IMR-90 (cell line): ENCODE results near the gene MINDY2. TPM values are rescaled to one million over a fixed set of nuclear protein-coding genes. Genes with fewer than 3 reads are reported as not detected.

Source experiments
- ATAC-seq: fragments of 200-7000 bp; cut with Tn5 transposase; 2 replicates; pipeline ENCODE4 v1.9.1; 2020; ENCODE audit warnings: low read depth, mild to moderate bottlenecking, moderate library complexity
- BruUV-seq: library from RNA; stranded (reverse); fragments of 400-500 nt; replicated peaks from 2 replicates; lab custom pipeline; 2021; lab: Mats Ljungman, UMichigan
- CTCF ChIA-PET: fragments of 300-600 bp; formaldehyde crosslinking; extraction: SDS; loops from one replicate; lab custom pipeline; 2021; ENCODE audit warnings: antibody characterized with exemption; lab: Yijun Ruan, JAX
- POLR2A ChIA-PET: fragments of 300-600 bp; sonication (Branson Sonifier 250); formaldehyde crosslinking; loops from one replicate; lab custom pipeline; 2022; ENCODE audit warnings: antibody characterized with exemption; ENCODE audit not compliant: unreplicated experiment; lab: Charles Lee
- DNase-seq: peaks from one replicate; pipeline ENCODE4 v3.0.0; 2013
- H2AFZ ChIP-seq: replicated peaks from 2 replicates; pipeline ENCODE3; 2013; ENCODE audit warnings: low read length, mild to moderate bottlenecking; ENCODE audit not compliant: poor library complexity
- H2AK5ac ChIP-seq: 2 replicates; pipeline ENCODE4 v1.6.1; 2013; ENCODE audit warnings: low read depth, low read length, inconsistent platforms
- H2AK9ac ChIP-seq: replicated peaks from 2 replicates; pipeline ENCODE3; 2013; ENCODE audit warnings: mild to moderate bottlenecking, low read depth, low read length, moderate library complexity; ENCODE audit not compliant: poor library complexity
- H2BK120ac ChIP-seq: 2 replicates; pipeline ENCODE4 v1.6.1; 2013; ENCODE audit warnings: low read depth, low read length, inconsistent platforms
- H2BK15ac ChIP-seq: 3 replicates; pipeline ENCODE4 v1.6.1; 2013; ENCODE audit warnings: low read depth, low read length, inconsistent platforms
- H2BK20ac ChIP-seq: 2 replicates; pipeline ENCODE4 v1.6.1; 2013; ENCODE audit warnings: low read depth, mild to moderate bottlenecking, inconsistent platforms, low read length, moderate library complexity
- H2BK5ac ChIP-seq: 2 replicates; pipeline ENCODE4 v1.6.1; 2013; ENCODE audit warnings: mild to moderate bottlenecking, low read depth, low read length, inconsistent platforms; ENCODE audit not compliant: poor library complexity, severe bottlenecking
- H3K14ac ChIP-seq: replicated peaks from 2 replicates; pipeline ENCODE4 v1.6.1; 2013; ENCODE audit warnings: low read depth, low read length, inconsistent platforms
- H3K18ac ChIP-seq: 2 replicates; pipeline ENCODE4 v1.6.1; 2013; ENCODE audit warnings: low read depth, low read length, control low read depth
- H3K23ac ChIP-seq: 2 replicates; pipeline ENCODE4 v1.6.1; 2013; ENCODE audit warnings: low read depth, low read length, inconsistent platforms
- H3K27ac ChIP-seq: 2 replicates; pipeline ENCODE4 v1.5.1; 2013; ENCODE audit warnings: mild to moderate bottlenecking, control low read depth, low read length; ENCODE audit not compliant: insufficient read depth
- H3K27me3 ChIP-seq: 2 replicates; pipeline ENCODE4 v1.6.1; 2013; ENCODE audit warnings: low read length; ENCODE audit not compliant: control insufficient read depth, insufficient read depth
- H3K36me3 ChIP-seq: 2 replicates; pipeline ENCODE4 v1.6.1; 2013; ENCODE audit warnings: low read length, mixed read lengths; ENCODE audit not compliant: control insufficient read depth, insufficient read depth
- H3K4ac ChIP-seq: 2 replicates; pipeline ENCODE4 v1.6.1; 2013; ENCODE audit warnings: low read depth, low read length, inconsistent platforms
- H3K4me1 ChIP-seq: 2 replicates; pipeline ENCODE4 v1.6.1; 2013; ENCODE audit warnings: low read length, mixed read lengths; ENCODE audit not compliant: control insufficient read depth, insufficient read depth
- H3K4me2 ChIP-seq: 2 replicates; pipeline ENCODE4 v1.6.1; 2013; ENCODE audit warnings: low read depth, mild to moderate bottlenecking, control low read depth, low read length, moderate library complexity
- H3K4me3 ChIP-seq: 2 replicates; pipeline ENCODE4 v1.5.1; 2013; ENCODE audit warnings: low read depth, mild to moderate bottlenecking, control low read depth, low read length, moderate library complexity; ENCODE audit not compliant: insufficient read depth
- H3K56ac ChIP-seq: 2 replicates; pipeline ENCODE4 v1.6.1; 2013; ENCODE audit warnings: low read length, inconsistent platforms; ENCODE audit not compliant: insufficient read depth; ENCODE audit errors: extremely low read depth
- H3K79me1 ChIP-seq, 2 experiments: 2 replicates each; pipeline ENCODE4 v1.6.1; 2013; ENCODE audit warnings: low read length in 2 of 2, inconsistent platforms in 1 of 2, low read depth in 1 of 2
- H3K9ac ChIP-seq: 2 replicates; pipeline ENCODE4 v1.6.1; 2013; ENCODE audit warnings: low read depth, low read length, control low read depth
- H3K9me1 ChIP-seq: 2 replicates; pipeline ENCODE4 v1.6.1; 2013; ENCODE audit warnings: low read length, inconsistent platforms; ENCODE audit not compliant: insufficient read depth
- H3K9me3 ChIP-seq: 2 replicates; pipeline ENCODE4 v1.6.1; 2013; ENCODE audit warnings: low read length; ENCODE audit not compliant: control insufficient read depth, insufficient read depth
- H4K20me1 ChIP-seq: 2 replicates; pipeline ENCODE4 v1.6.1; 2013; ENCODE audit warnings: low read length, inconsistent platforms; ENCODE audit not compliant: insufficient read depth
- H4K5ac ChIP-seq: 2 replicates; pipeline ENCODE4 v1.6.1; 2013; ENCODE audit warnings: mild to moderate bottlenecking, low read depth, low read length, control low read depth
- H4K8ac ChIP-seq, 2 experiments: 2 replicates each; pipeline ENCODE4 v1.6.1; 2013; ENCODE audit warnings: low read depth in 2 of 2, low read length in 2 of 2, control low read depth in 1 of 2, inconsistent platforms in 1 of 2
- H4K91ac ChIP-seq: 2 replicates; pipeline ENCODE4 v1.6.1; 2013; ENCODE audit warnings: low read depth, low read length, inconsistent platforms; ENCODE audit not compliant: insufficient read depth
- BHLHE40 ChIP-seq: fragments of 150-350 bp; IDR thresholded peaks from 2 replicates; pipeline ENCODE4 v1.6.1; 2016; ENCODE audit warnings: mild to moderate bottlenecking, low read depth, low read length
- CEBPB ChIP-seq: IDR thresholded peaks from 2 replicates; pipeline ENCODE4 v1.6.1; 2012; ENCODE audit warnings: low read depth, low read length, improper control_type of control experiment
- CHD1 ChIP-seq: IDR thresholded peaks from 2 replicates; pipeline ENCODE4 v1.6.1; 2012; ENCODE audit warnings: low read depth, low read length, improper control_type of control experiment
- FOS ChIP-seq: fragments of 150-350 bp; IDR thresholded peaks from 2 replicates; pipeline ENCODE4 v1.6.1; 2016; ENCODE audit warnings: low read depth, low read length
- MAFK ChIP-seq: IDR thresholded peaks from 2 replicates; pipeline ENCODE4 v1.6.1; 2012; ENCODE audit warnings: low read depth, low read length, improper control_type of control experiment
- MAZ ChIP-seq: IDR thresholded peaks from 2 replicates; pipeline ENCODE4 v1.6.1; 2012; ENCODE audit warnings: low read depth, mild to moderate bottlenecking, low read length, improper control_type of control experiment, moderate library complexity, borderline replicate concordance
- MXI1 ChIP-seq: IDR thresholded peaks from 2 replicates; pipeline ENCODE4 v1.6.1; 2012; ENCODE audit warnings: low read depth, mild to moderate bottlenecking, low read length, moderate library complexity, borderline replicate concordance
- NFE2L2 ChIP-seq: fragments of 150-350 bp; IDR thresholded peaks from 2 replicates; pipeline ENCODE4 v1.6.1; 2016; ENCODE audit warnings: low read depth, mild to moderate bottlenecking, low read length
- POLR2A ChIP-seq: IDR thresholded peaks from 2 replicates; pipeline ENCODE4 v1.6.1; 2012; ENCODE audit warnings: mild to moderate bottlenecking, low read depth, low read length
- RAD21 ChIP-seq: IDR thresholded peaks from 2 replicates; pipeline ENCODE4 v1.6.1; 2012; ENCODE audit warnings: low read length, improper control_type of control experiment
- RCOR1 ChIP-seq: IDR thresholded peaks from 2 replicates; pipeline ENCODE4 v1.6.1; 2012; ENCODE audit warnings: mild to moderate bottlenecking, low read length, improper control_type of control experiment; ENCODE audit not compliant: insufficient replicate concordance
- RFX5 ChIP-seq: IDR thresholded peaks from 2 replicates; pipeline ENCODE4 v1.8.0; 2012; ENCODE audit warnings: low read depth, mild to moderate bottlenecking, low read length, moderate library complexity
- SMC3 ChIP-seq: fragments of 150-350 bp; IDR thresholded peaks from 2 replicates; pipeline ENCODE4 v1.6.1; 2016; ENCODE audit warnings: low read depth, mild to moderate bottlenecking, antibody characterized with exemption, low read length, moderate library complexity
- WGBS, 2 experiments: methylation state at CpG; one replicate each; pipeline versions ENCODE4 v1.1.5 to v1.1.7; 2013; ENCODE audit warnings: missing lambda C conversion rate in 2 of 2; ENCODE audit not compliant: insufficient read length in 1 of 2; ENCODE audit errors: extremely low coverage in 2 of 2; 5-methylcytosine and 5-hydroxymethylcytosine counted together
- dilution Hi-C: fragments of 300-500 bp; cut with HindIII; formaldehyde crosslinking; loops from one replicate; pipeline ENCODE4 v1.14.3; 2018; ENCODE audit warnings: low sequenced_read_pairs; ENCODE audit not compliant: unreplicated experiment
- in situ Hi-C: fragments of 300-500 bp; cut with MboI; formaldehyde crosslinking; loops from 3 replicates; pipeline ENCODE4 v1.14.3; 2019; ENCODE audit warnings: low sequenced_read_pairs, inconsistent platforms, mixed read lengths
- intact Hi-C: fragments of 100-400 bp; cut with micrococcal nuclease; formaldehyde crosslinking; loops from 2 replicates; pipeline ENCODE4 v1.10.0; 2022
- polyA plus RNA-seq, 3 experiments: library from polyadenylated mRNA; depleted of rRNA; stranded (reverse); fragments of >200 nt; gene quantifications; 2 replicates each; pipeline ENCODE4 v1.2.3, GENCODE V29; 2012; ENCODE audit warnings: low replicate concordance in 1 of 3
- total RNA-seq: library from RNA; depleted of rRNA; stranded (reverse); fragments of >200 nt; gene quantifications from 2 replicates; pipeline ENCODE4 v1.2.3, GENCODE V29; 2012
- TF ChIP-seq, protein P1 (sequence below): conservative IDR thresholded peaks from 2 replicates; pipeline ENCODE4 v1.5.1; 2012; ENCODE audit warnings: mild to moderate bottlenecking, low read depth, low read length, improper control_type of control experiment
- TF ChIP-seq, protein P2 (sequence below): fragments of 150-350 bp; IDR thresholded peaks from 2 replicates; pipeline ENCODE4 v1.6.1; 2016; ENCODE audit warnings: low read depth, mild to moderate bottlenecking, low read length, moderate library complexity, borderline replicate concordance
- TF ChIP-seq, protein P3 (sequence below): fragments of 150-350 bp; IDR thresholded peaks from 2 replicates; pipeline ENCODE4 v1.6.1; 2017; ENCODE audit warnings: mild to moderate bottlenecking, antibody characterized with exemption, low read length, low read depth

MINDY2 gene
- total and polyA plus RNA-seq, 2 of the 4 experiments (the other 2 are of a cell fraction) = 4.0 to 9.3 TPM

DNA sequence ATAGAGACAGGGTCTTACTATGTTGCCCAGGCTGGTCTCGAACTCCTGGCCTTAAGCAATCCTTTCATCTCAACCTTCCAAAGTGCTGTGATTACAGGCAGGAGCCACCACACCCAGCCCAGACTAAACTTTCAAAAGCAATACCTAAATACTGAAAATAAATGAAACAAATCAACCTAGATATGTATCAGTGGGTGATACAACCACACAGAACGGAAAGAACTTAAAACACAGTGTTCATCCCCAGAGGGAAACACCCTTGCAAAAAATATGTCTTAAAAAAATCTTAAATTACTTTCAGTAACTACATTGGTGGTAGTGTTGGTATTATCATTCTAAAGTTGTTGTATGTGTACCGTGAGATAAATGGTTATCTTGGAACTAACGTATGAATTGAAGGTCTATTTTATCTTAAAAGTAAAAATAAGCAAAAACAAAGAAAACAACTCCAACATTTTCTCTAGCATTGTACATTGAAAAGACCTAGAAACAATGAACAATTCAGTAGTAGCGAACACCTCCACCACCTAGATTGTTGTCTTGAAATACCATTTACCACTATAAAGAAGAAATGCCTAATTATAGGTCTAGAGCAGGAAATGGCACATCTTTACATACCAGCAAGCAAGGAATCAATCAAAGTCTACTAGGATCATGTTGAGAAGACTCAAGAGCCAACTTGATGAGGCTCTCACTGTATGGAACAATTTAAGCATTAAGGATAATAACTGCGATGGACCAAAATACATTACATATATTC, 137.6 kb downstream of the MINDY2 start:
- Histone ChIP-seq H3K18ac (no peak overlapping the region), H3K56ac (no peak overlapping the region), H2AFZ (no peak overlapping the region), H4K5ac (no peak overlapping the region), H2AK5ac (no peak overlapping the region), H3K36me3 (peaks cover 13% of the 10 kb centered on the region), H3K9ac (no peak overlapping the region), H3K9me1 (peaks cover 5% of the 10 kb centered on the region; the same call in 1 of the 2 replicates), H3K4me1 (no peaks in the 10 kb centered on the region), H2AK9ac (no peak overlapping the region), H4K8ac (no peak overlapping the region), H3K9me3 (no peaks in the 10 kb centered on the region), H3K14ac (no peak overlapping the region), H3K4ac (no peak overlapping the region), H3K4me2 (no peak overlapping the region), H4K20me1 (peaks cover 12% of the 10 kb centered on the region; the same call in 1 of the 2 replicates), H3K27ac (no peak overlapping the region), H3K79me1 (peaks cover 16 to 46% of the 10 kb centered on the region in 2 experiments; a peak in 3 of 4 replicates), H2BK20ac (no peak overlapping the region), H3K27me3 (no peaks in the 10 kb centered on the region), H4K91ac (no peak overlapping the region), H2BK120ac (no peak overlapping the region), H3K4me3 (no peak overlapping the region), H2BK15ac (no peak overlapping the region), H3K23ac (no peak overlapping the region), H2BK5ac (no peak overlapping the region)
- dilution Hi-C loops (no loop called here), intact Hi-C loops (no loop called here), in situ Hi-C loops (no loop called here)
- CTCF ChIA-PET = no interaction called here
- DNase-seq = no peak
- POLR2A ChIA-PET = no interaction called here
- ATAC-seq = no peak
- WGBS, 2 experiments = no CpG with 5 or more reads among the region's 6 CpGs
- no peak for TF ChIP-seq CEBPB
- TF ChIP-seq MAZ = no peak
- no peak for TF ChIP-seq RFX5
- TF ChIP-seq RAD21 = no peak
- no peak for TF ChIP-seq POLR2A
- TF ChIP-seq, protein P1, sequence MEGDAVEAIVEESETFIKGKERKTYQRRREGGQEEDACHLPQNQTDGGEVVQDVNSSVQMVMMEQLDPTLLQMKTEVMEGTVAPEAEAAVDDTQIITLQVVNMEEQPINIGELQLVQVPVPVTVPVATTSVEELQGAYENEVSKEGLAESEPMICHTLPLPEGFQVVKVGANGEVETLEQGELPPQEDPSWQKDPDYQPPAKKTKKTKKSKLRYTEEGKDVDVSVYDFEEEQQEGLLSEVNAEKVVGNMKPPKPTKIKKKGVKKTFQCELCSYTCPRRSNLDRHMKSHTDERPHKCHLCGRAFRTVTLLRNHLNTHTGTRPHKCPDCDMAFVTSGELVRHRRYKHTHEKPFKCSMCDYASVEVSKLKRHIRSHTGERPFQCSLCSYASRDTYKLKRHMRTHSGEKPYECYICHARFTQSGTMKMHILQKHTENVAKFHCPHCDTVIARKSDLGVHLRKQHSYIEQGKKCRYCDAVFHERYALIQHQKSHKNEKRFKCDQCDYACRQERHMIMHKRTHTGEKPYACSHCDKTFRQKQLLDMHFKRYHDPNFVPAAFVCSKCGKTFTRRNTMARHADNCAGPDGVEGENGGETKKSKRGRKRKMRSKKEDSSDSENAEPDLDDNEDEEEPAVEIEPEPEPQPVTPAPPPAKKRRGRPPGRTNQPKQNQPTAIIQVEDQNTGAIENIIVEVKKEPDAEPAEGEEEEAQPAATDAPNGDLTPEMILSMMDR = no peak
- TF ChIP-seq CHD1 = no peak
- TF ChIP-seq, protein P2, sequence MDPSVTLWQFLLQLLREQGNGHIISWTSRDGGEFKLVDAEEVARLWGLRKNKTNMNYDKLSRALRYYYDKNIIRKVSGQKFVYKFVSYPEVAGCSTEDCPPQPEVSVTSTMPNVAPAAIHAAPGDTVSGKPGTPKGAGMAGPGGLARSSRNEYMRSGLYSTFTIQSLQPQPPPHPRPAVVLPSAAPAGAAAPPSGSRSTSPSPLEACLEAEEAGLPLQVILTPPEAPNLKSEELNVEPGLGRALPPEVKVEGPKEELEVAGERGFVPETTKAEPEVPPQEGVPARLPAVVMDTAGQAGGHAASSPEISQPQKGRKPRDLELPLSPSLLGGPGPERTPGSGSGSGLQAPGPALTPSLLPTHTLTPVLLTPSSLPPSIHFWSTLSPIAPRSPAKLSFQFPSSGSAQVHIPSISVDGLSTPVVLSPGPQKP = no peak
- TF ChIP-seq MXI1 = no peak
- no peak for TF ChIP-seq RCOR1
- TF ChIP-seq NFE2L2 = no peak
- no peak for TF ChIP-seq BHLHE40
- no peak for TF ChIP-seq FOS
- TF ChIP-seq, protein P3, sequence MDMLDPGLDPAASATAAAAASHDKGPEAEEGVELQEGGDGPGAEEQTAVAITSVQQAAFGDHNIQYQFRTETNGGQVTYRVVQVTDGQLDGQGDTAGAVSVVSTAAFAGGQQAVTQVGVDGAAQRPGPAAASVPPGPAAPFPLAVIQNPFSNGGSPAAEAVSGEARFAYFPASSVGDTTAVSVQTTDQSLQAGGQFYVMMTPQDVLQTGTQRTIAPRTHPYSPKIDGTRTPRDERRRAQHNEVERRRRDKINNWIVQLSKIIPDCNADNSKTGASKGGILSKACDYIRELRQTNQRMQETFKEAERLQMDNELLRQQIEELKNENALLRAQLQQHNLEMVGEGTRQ = no peak
- TF ChIP-seq MAFK = no peak
- TF ChIP-seq SMC3 = no peak
- BruUV-seq = no TSS peak
